HG02884 (cell line): ENCODE data around the gene SPDEF.

Experiments used
- ATAC-seq: cut with Tn5 transposase; IDR thresholded peaks from one replicate; pipeline ENCODE4 v1.9.1; 2021; ENCODE audit warnings: mild to moderate bottlenecking, moderate library complexity; ENCODE audit not compliant: unreplicated experiment

The SPDEF gene

DNA sequence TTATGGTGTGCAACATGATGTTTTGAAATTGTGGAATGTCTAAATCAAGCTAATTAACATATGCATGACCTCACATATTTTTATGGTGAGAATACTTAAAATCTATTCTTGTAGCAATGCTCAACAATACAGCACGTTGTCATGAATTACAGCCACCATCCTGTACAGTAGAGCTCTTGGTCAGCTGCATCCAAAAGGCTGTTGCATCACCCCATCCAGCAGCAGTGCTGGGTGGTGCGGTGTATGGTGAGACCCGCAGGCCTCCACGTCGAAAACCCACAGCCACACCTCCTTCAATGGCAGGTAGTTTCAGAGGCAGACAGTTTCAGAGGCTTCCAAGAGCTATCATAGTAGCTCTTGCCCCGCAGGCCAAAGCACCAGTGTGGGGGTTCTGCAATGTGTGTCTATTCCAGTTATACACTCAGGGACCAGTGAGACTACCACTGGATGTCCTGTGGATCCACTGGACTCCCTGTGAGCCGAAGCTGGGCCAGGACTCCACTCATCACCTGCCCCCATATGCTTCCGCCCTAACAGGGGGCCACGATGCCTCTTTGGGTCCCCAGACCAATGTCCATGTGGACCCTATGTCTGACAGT, 66.8 kb downstream of the SPDEF start:
- ATAC-seq: no peak
